Natural killer cell (primary cell): ENCODE data around the gene CAPN13. TPM values are rescaled to one million over a fixed set of nuclear protein-coding genes. Genes with fewer than 3 reads are reported as not detected.
A peak's percentile ranks its signal among the peaks of the same experiment; 100 is the strongest.

Experiments used
- ATAC-seq, 3 donors: fragments of 150-1000 bp in 2 of 3; fragments of 200-7000 bp in 1 of 3; cut with Tn5 transposase; 1 replicate in 1 of 3; 2 replicates in 2 of 3; pipeline ENCODE4 v1.10.0; 2021; ENCODE audit warnings: mild to moderate bottlenecking in 2 of 3, moderate library complexity in 2 of 3
- DNase-seq, 2 donors: peaks; one replicate each; pipeline versions ENCODE4 v3.0.0 to v3.0.0-alpha.2; 2013 to 2021; ENCODE audit warnings: mixed read lengths in 1 of 2
- H3K27ac ChIP-seq: one replicate; pipeline ENCODE4 v1.5.1; 2013; ENCODE audit warnings: mild to moderate bottlenecking, low read length
- H3K27me3 ChIP-seq: one replicate; pipeline ENCODE4 v1.6.1; 2013; ENCODE audit warnings: low read length; ENCODE audit not compliant: control insufficient read depth, insufficient read depth
- H3K36me3 ChIP-seq: one replicate; pipeline ENCODE4 v1.6.1; 2013; ENCODE audit warnings: low read length; ENCODE audit not compliant: control insufficient read depth, insufficient read depth
- H3K4me1 ChIP-seq: one replicate; pipeline ENCODE4 v1.6.1; 2013; ENCODE audit warnings: low read length; ENCODE audit not compliant: control insufficient read depth, insufficient read depth
- H3K4me3 ChIP-seq: one replicate; pipeline ENCODE4 v1.5.1; 2013; ENCODE audit warnings: low read length
- H3K9me3 ChIP-seq: one replicate; pipeline ENCODE4 v1.6.1; 2013; ENCODE audit warnings: low read length; ENCODE audit not compliant: control insufficient read depth, insufficient read depth
- H3K27ac Mint-ChIP-seq, 2 donors: one replicate each; pipeline ENCODE4 v1.8.0; 2022; ENCODE audit warnings: mild to moderate bottlenecking in 2 of 2, mixed read lengths in 2 of 2, moderate library complexity in 1 of 2
- H3K27me3 Mint-ChIP-seq, 2 donors: one replicate each; pipeline ENCODE4 v1.8.0; 2022; ENCODE audit warnings: low read depth in 2 of 2, mixed read lengths in 2 of 2
- H3K36me3 Mint-ChIP-seq: one replicate; pipeline ENCODE4 v1.8.0; 2022; ENCODE audit warnings: mixed read lengths
- H3K4me1 Mint-ChIP-seq, 2 donors: one replicate each; pipeline ENCODE4 v1.8.0; 2022; ENCODE audit warnings: mixed read lengths in 2 of 2
- H3K4me3 Mint-ChIP-seq: one replicate; pipeline ENCODE4 v1.8.0; 2022; ENCODE audit warnings: mild to moderate bottlenecking, moderate library complexity, mixed read lengths
- H3K9me3 Mint-ChIP-seq, 2 donors: one replicate each; pipeline ENCODE4 v1.8.0; 2022; ENCODE audit warnings: mixed read lengths in 2 of 2
- WGBS: methylation state at CpG from one replicate; pipeline ENCODE4 v1.1.7; 2013; ENCODE audit warnings: missing lambda C conversion rate; ENCODE audit not compliant: insufficient coverage; 5-methylcytosine and 5-hydroxymethylcytosine counted together
- intact Hi-C: fragments of 100-400 bp; cut with micrococcal nuclease; formaldehyde crosslinking; loops from one replicate; pipeline ENCODE4 v1.14.2; 2022
- total RNA-seq, 4 donors: library from RNA; stranded (reverse); fragments of 120-200 nt in 1 of 4; gene quantifications; one replicate each; pipeline versions ENCODE4 v1.2.3 to v1.2.4, GENCODE V29; 2013 to 2022
- TF ChIP-seq, protein P1 (sequence below): fragments of 200-600 bp; IDR thresholded peaks from one replicate; pipeline ENCODE4 v1.8.0; 2022; ENCODE audit warnings: antibody characterized with exemption

The CAPN13 gene
- total RNA-seq, 3 donors from 2014 or later (not counting 1 experiment from before 2014, with no cell fraction given) = not detected

DNA sequence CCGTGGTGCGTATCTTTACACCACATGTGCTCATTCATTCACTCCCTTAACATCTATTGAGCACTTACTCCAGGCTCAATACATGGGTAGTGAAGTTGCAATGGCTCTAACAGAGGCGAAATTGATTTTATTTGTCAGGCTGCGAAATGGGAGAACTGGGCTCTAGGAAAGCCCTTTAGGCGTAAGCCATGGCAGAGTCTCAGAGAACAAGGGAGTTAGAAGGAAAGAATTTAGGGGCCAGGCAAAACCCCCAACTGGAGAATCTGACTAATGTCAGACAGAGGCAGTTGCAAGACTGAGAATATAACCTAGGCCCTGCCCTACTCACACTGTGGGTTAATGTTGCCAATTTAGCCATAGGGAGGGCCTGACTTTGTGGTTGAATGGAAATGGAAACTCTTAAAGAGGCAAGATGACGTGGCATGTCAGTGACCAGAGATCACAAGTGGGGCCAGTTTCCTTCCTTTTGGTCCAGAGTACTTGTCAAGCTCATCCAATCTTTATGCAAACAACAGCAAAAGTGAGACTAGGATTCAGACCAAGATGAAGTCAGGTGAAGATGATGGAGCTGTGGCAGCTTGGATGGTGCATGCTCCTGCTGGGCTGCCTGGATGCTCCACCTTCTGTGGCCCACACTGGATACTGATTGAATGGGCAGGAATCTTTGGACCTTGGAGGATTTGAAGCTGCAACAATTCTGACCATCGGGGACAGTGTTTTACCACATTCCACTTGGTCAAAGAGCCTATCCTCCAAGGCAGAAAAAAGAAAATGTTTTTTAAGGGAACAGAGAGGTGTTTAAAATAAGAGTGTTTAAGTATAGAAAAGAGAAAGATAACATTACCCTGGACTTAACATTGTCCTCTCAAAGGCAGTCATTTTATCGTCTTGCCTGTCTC lies 92.2 kb downstream of the CAPN13 start:
- Histone ChIP-seq H3K27me3 (no peaks in the 10 kb centered on the region), H3K36me3 (no peaks in the 10 kb centered on the region), H3K9me3 (no peaks in the 10 kb centered on the region), H3K4me1 (peaks cover 7% of the 10 kb centered on the region), H3K4me3 (no peak overlapping the region), H3K27ac (no peak overlapping the region)
- no peak overlapping the region for H3K4me3 Mint-ChIP-seq
- intact Hi-C loops = loop anchor here (1.0 to 2.0 kb wide), 4 partner anchors 147 to 809 kb away; no protein-coding TSS in a partner anchor
- TF ChIP-seq, protein P1, sequence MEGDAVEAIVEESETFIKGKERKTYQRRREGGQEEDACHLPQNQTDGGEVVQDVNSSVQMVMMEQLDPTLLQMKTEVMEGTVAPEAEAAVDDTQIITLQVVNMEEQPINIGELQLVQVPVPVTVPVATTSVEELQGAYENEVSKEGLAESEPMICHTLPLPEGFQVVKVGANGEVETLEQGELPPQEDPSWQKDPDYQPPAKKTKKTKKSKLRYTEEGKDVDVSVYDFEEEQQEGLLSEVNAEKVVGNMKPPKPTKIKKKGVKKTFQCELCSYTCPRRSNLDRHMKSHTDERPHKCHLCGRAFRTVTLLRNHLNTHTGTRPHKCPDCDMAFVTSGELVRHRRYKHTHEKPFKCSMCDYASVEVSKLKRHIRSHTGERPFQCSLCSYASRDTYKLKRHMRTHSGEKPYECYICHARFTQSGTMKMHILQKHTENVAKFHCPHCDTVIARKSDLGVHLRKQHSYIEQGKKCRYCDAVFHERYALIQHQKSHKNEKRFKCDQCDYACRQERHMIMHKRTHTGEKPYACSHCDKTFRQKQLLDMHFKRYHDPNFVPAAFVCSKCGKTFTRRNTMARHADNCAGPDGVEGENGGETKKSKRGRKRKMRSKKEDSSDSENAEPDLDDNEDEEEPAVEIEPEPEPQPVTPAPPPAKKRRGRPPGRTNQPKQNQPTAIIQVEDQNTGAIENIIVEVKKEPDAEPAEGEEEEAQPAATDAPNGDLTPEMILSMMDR = no peak
- H3K4me1 Mint-ChIP-seq = peaks cover 10 to 19% of the 10 kb centered on the region in 2 donors
- WGBS = 85% methylated on average over 8 of the region's 8 CpGs
- no peaks in the 10 kb centered on the region for H3K9me3 Mint-ChIP-seq
- ATAC-seq = no peak
- H3K27me3 Mint-ChIP-seq = peaks cover 10 to 12% of the 10 kb centered on the region in 2 donors
- no peaks in the 10 kb centered on the region for H3K36me3 Mint-ChIP-seq
- H3K27ac Mint-ChIP-seq = peak overlapping the region in 1 of 2 donors; percentile 4
- no peak for DNase-seq

DNA sequence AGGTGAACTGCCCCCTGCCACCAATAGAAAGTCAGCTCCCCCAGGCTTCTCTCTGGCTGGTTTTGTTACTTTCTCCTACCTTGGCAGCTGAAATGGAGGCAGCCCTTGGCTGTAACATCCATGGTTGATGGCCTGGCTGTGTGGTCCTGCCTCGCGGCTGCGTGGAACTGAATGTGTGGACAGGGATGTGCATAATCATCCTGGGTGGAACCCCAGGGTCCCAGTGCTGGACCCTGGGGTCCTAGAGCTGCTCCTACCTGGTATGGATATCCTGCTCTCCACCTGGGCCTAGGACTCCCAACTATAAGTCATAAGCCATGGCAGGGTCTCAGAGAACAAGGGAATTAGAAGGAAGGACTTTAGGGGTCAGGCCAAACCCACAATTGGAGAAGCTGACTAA lies 93.5 kb downstream of the CAPN13 start:
- ATAC-seq (no peak), DNase-seq (no peak)
- intact Hi-C loops = loop anchor here (1.0 to 2.0 kb wide), 4 partner anchors 149 to 811 kb away; no protein-coding TSS in a partner anchor
- H3K9me3 ChIP-seq = no peaks in the 10 kb centered on the region
- 97% methylated on average over 3 of the region's 3 CpGs for WGBS
- Mint-ChIP-seq H3K4me1 (peaks cover 10 to 19% of the 10 kb centered on the region in 2 donors), H3K27me3 (peaks cover under 1 to 7% of the 10 kb centered on the region in 2 donors), H3K9me3 (no peaks in the 10 kb centered on the region), H3K27ac (peak overlapping the region in 1 of 2 donors; percentile 35), H3K4me3 (no peak overlapping the region), H3K36me3 (no peaks in the 10 kb centered on the region)
- TF ChIP-seq, protein P1 = no peak
- H3K27me3 ChIP-seq = no peaks in the 10 kb centered on the region
- H3K36me3 ChIP-seq = no peaks in the 10 kb centered on the region
- H3K4me3 ChIP-seq = no peak overlapping the region
- no peak overlapping the region for H3K27ac ChIP-seq
- peaks cover 7% of the 10 kb centered on the region for H3K4me1 ChIP-seq

DNA sequence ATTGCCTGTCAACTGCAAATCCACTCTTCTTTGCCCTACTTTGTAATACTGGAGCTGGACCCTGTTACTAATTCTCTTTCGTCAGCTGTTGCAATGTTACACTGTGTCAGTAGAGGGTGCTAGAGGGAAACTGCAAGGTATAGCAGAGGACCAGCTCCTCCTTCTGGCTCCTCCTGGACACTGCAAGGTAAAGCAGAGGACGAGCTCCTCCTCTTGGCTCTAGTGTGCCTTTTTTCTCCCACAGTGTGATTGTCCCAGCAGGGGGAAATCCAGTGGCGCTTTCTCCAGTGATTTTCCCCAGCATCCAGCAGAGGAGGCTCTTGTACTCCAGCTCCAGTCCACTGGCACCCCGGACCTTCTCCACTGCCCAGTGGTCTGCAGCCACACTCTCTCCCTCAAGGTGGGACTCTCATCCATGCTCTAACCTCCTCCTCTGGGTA lies 95.6 kb downstream of the CAPN13 start:
- Mint-ChIP-seq H3K4me3 (no peak overlapping the region), H3K9me3 (no peaks in the 10 kb centered on the region), H3K36me3 (no peaks in the 10 kb centered on the region), H3K27me3 (no peaks in the 10 kb centered on the region), H3K27ac (no peak overlapping the region), H3K4me1 (peaks cover 10 to 23% of the 10 kb centered on the region in 2 donors)
- peak; percentile 73 to 94 for DNase-seq
- H3K9me3 ChIP-seq = no peaks in the 10 kb centered on the region
- 18% methylated on average over 4 of the region's 4 CpGs for WGBS
- H3K4me3 ChIP-seq = no peak overlapping the region
- no peaks in the 10 kb centered on the region for H3K36me3 ChIP-seq
- peak; percentile 93 to 97 (median 96) for ATAC-seq
- intact Hi-C loops = loop anchor here (1.0 kb wide), 3 partner anchors 503 to 621 kb away; no protein-coding TSS in a partner anchor
- peaks cover 7% of the 10 kb centered on the region for H3K4me1 ChIP-seq
- H3K27me3 ChIP-seq = no peaks in the 10 kb centered on the region
- no peak overlapping the region for H3K27ac ChIP-seq
- TF ChIP-seq, protein P1 = peak; percentile 100
